Measurements from ENCODE around the gene DYNC1I1. TPM values are rescaled to one million over a fixed set of nuclear protein-coding genes. Genes with fewer than 3 reads are reported as not detected.

DYNC1I1 gene
- total RNA-seq, 4 donors from 2014 or later: 1.4 to 10.7 (median 3.4) TPM

- Histone ChIP-seq H3K27ac (no peak overlapping the region), H3K36me3 (no peaks in the 10 kb centered on the region), H3K27me3 (no peaks in the 10 kb centered on the region), H3K4me3 (no peak overlapping the region), H3K4me1 (no peaks in the 10 kb centered on the region), H3K9me3 (no peaks in the 10 kb centered on the region)
- DNase-seq: no peak
- no peak for TF ChIP-seq CTCF (IDR thresholded peaks at IDR 0.05)
- no peak for TF ChIP-seq POLR2A (IDR thresholded peaks at IDR 0.05)
These were observed 34.4 kb upstream of the DYNC1I1 start for GRCh38 chr7:95737828-95738505.

DNA sequence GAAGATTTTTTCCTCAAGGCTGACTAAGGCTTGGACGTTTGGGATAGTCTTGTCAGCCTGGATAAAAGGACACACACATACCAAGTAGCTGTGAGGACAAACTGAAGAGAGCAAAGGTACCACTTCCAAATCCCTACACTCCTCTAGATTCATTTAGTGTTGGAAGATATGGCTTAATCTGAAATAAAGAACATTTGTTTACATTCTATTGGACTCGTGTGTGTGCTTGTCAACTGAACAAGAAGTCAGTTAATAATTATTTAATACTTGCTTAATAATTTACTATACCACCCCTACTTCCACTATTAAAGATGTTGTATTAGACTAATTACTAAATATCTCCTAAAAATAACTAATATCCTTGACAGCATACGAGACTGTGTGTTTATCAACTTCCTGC is 23.3 kb upstream of the DYNC1I1 start:
- TF ChIP-seq CTCF (IDR thresholded peaks at IDR 0.05) (no peak), POLR2A (IDR thresholded peaks at IDR 0.05) (no peak)
- H3K4me3 ChIP-seq: no peak overlapping the region
- H3K27ac ChIP-seq: no peak overlapping the region
- no peaks in the 10 kb centered on the region for H3K27me3 ChIP-seq
- no peaks in the 10 kb centered on the region for H3K4me1 ChIP-seq
- no peak for DNase-seq
- no peaks in the 10 kb centered on the region for H3K36me3 ChIP-seq
- no peaks in the 10 kb centered on the region for H3K9me3 ChIP-seq

DNA sequence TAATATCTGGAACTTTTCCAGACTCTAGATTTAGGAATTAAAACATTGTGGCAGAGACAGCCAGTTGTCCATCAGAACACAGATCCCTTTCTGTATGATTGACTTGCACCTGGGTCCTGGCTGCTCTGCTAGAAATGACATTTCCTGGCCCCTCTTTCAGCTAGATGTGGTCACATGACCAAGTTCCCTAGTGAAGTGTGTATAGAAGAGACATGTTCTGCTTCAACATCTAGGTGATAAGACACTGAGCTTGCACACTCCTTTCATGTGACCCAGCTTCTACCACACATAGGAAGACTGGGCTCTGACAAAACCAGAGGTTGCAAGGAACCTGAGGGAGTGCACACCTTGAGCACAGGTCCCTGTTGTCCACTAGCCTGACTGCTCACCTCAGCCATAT is 22.8 kb upstream of the DYNC1I1 start:
- Histone ChIP-seq H3K36me3 (no peaks in the 10 kb centered on the region), H3K27ac (no peak overlapping the region), H3K4me3 (no peak overlapping the region), H3K4me1 (no peaks in the 10 kb centered on the region), H3K9me3 (no peaks in the 10 kb centered on the region), H3K27me3 (no peaks in the 10 kb centered on the region)
- TF ChIP-seq POLR2A (IDR thresholded peaks at IDR 0.05): no peak
- no peak for TF ChIP-seq CTCF (IDR thresholded peaks at IDR 0.05)
- no peak for DNase-seq

DNA sequence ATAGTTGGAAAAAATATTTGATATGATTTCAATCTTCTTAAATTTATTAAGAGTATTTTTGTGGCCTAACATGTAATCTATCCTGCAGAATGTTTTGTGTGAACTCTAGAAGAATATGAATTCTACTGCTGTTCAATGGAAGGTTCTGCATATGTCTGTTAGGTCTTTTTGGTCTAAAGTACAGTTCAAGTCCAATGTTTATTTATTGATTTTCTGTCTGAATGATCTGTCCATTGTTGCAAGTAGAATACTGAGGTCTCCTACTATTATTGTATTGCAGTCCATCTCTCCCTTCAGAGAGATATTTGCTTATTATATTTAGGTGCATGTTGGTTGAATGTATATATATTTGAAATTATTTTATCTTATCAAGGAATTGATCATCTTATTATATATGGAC is 18.9 kb upstream of the DYNC1I1 start:
- H3K9me3 ChIP-seq: no peaks in the 10 kb centered on the region
- no peak overlapping the region for H3K4me3 ChIP-seq
- H3K27ac ChIP-seq: no peak overlapping the region
- no peaks in the 10 kb centered on the region for H3K27me3 ChIP-seq
- no peaks in the 10 kb centered on the region for H3K36me3 ChIP-seq
- TF ChIP-seq POLR2A (IDR thresholded peaks at IDR 0.05): no peak
- TF ChIP-seq CTCF (IDR thresholded peaks at IDR 0.05): no peak
- no peak for DNase-seq
- no peaks in the 10 kb centered on the region for H3K4me1 ChIP-seq

- Histone ChIP-seq H3K4me1 (no peaks in the 10 kb centered on the region), H3K27me3 (no peaks in the 10 kb centered on the region), H3K36me3 (no peaks in the 10 kb centered on the region), H3K4me3 (no peak overlapping the region), H3K9me3 (no peaks in the 10 kb centered on the region), H3K27ac (no peak overlapping the region)
- no peak for TF ChIP-seq CTCF (IDR thresholded peaks at IDR 0.05)
- no peak for TF ChIP-seq POLR2A (IDR thresholded peaks at IDR 0.05)
- DNase-seq: no peak
These were observed 16.9 kb upstream of the DYNC1I1 start for GRCh38 chr7:95755277-95755934.
